IMR-90 (cell line): ENCODE measurements around the gene TUBB4A. TPM values are rescaled to one million over a fixed set of nuclear protein-coding genes. Genes with fewer than 3 reads are reported as not detected.

Experiments
- ATAC-seq: fragments of 200-7000 bp; cut with Tn5 transposase; 2 replicates; pipeline ENCODE4 v1.9.1; 2020; ENCODE audit warnings: low read depth, mild to moderate bottlenecking, moderate library complexity
- BruUV-seq: library from RNA; stranded (reverse); fragments of 400-500 nt; replicated peaks from 2 replicates; lab custom pipeline; 2021; lab: Mats Ljungman, UMichigan
- CTCF ChIA-PET: fragments of 300-600 bp; formaldehyde crosslinking; extraction: SDS; loops from one replicate; lab custom pipeline; 2021; ENCODE audit warnings: antibody characterized with exemption; lab: Yijun Ruan, JAX
- POLR2A ChIA-PET: fragments of 300-600 bp; sonication (Branson Sonifier 250); formaldehyde crosslinking; loops from one replicate; lab custom pipeline; 2022; ENCODE audit warnings: antibody characterized with exemption; ENCODE audit not compliant: unreplicated experiment; lab: Charles Lee
- DNase-seq: peaks from one replicate; pipeline ENCODE4 v3.0.0; 2013
- H2AFZ ChIP-seq: replicated peaks from 2 replicates; pipeline ENCODE3; 2013; ENCODE audit warnings: low read length, mild to moderate bottlenecking; ENCODE audit not compliant: poor library complexity
- H2AK5ac ChIP-seq: 2 replicates; pipeline ENCODE4 v1.6.1; 2013; ENCODE audit warnings: low read depth, low read length, inconsistent platforms
- H2AK9ac ChIP-seq: replicated peaks from 2 replicates; pipeline ENCODE3; 2013; ENCODE audit warnings: mild to moderate bottlenecking, low read depth, low read length, moderate library complexity; ENCODE audit not compliant: poor library complexity
- H2BK120ac ChIP-seq: 2 replicates; pipeline ENCODE4 v1.6.1; 2013; ENCODE audit warnings: low read depth, low read length, inconsistent platforms
- H2BK15ac ChIP-seq: 3 replicates; pipeline ENCODE4 v1.6.1; 2013; ENCODE audit warnings: low read depth, low read length, inconsistent platforms
- H2BK20ac ChIP-seq: 2 replicates; pipeline ENCODE4 v1.6.1; 2013; ENCODE audit warnings: low read depth, mild to moderate bottlenecking, inconsistent platforms, low read length, moderate library complexity
- H2BK5ac ChIP-seq: 2 replicates; pipeline ENCODE4 v1.6.1; 2013; ENCODE audit warnings: mild to moderate bottlenecking, low read depth, low read length, inconsistent platforms; ENCODE audit not compliant: poor library complexity, severe bottlenecking
- H3K14ac ChIP-seq: replicated peaks from 2 replicates; pipeline ENCODE4 v1.6.1; 2013; ENCODE audit warnings: low read depth, low read length, inconsistent platforms
- H3K18ac ChIP-seq: 2 replicates; pipeline ENCODE4 v1.6.1; 2013; ENCODE audit warnings: low read depth, low read length, control low read depth
- H3K23ac ChIP-seq: 2 replicates; pipeline ENCODE4 v1.6.1; 2013; ENCODE audit warnings: low read depth, low read length, inconsistent platforms
- H3K27ac ChIP-seq: 2 replicates; pipeline ENCODE4 v1.5.1; 2013; ENCODE audit warnings: mild to moderate bottlenecking, control low read depth, low read length; ENCODE audit not compliant: insufficient read depth
- H3K27me3 ChIP-seq: 2 replicates; pipeline ENCODE4 v1.6.1; 2013; ENCODE audit warnings: low read length; ENCODE audit not compliant: control insufficient read depth, insufficient read depth
- H3K36me3 ChIP-seq: 2 replicates; pipeline ENCODE4 v1.6.1; 2013; ENCODE audit warnings: low read length, mixed read lengths; ENCODE audit not compliant: control insufficient read depth, insufficient read depth
- H3K4ac ChIP-seq: 2 replicates; pipeline ENCODE4 v1.6.1; 2013; ENCODE audit warnings: low read depth, low read length, inconsistent platforms
- H3K4me1 ChIP-seq: 2 replicates; pipeline ENCODE4 v1.6.1; 2013; ENCODE audit warnings: low read length, mixed read lengths; ENCODE audit not compliant: control insufficient read depth, insufficient read depth
- H3K4me2 ChIP-seq: 2 replicates; pipeline ENCODE4 v1.6.1; 2013; ENCODE audit warnings: low read depth, mild to moderate bottlenecking, control low read depth, low read length, moderate library complexity
- H3K4me3 ChIP-seq: 2 replicates; pipeline ENCODE4 v1.5.1; 2013; ENCODE audit warnings: low read depth, mild to moderate bottlenecking, control low read depth, low read length, moderate library complexity; ENCODE audit not compliant: insufficient read depth
- H3K56ac ChIP-seq: 2 replicates; pipeline ENCODE4 v1.6.1; 2013; ENCODE audit warnings: low read length, inconsistent platforms; ENCODE audit not compliant: insufficient read depth; ENCODE audit errors: extremely low read depth
- H3K79me1 ChIP-seq, 2 experiments: 2 replicates each; pipeline ENCODE4 v1.6.1; 2013; ENCODE audit warnings: low read length in 2 of 2, inconsistent platforms in 1 of 2, low read depth in 1 of 2
- H3K9ac ChIP-seq: 2 replicates; pipeline ENCODE4 v1.6.1; 2013; ENCODE audit warnings: low read depth, low read length, control low read depth
- H3K9me1 ChIP-seq: 2 replicates; pipeline ENCODE4 v1.6.1; 2013; ENCODE audit warnings: low read length, inconsistent platforms; ENCODE audit not compliant: insufficient read depth
- H3K9me3 ChIP-seq: 2 replicates; pipeline ENCODE4 v1.6.1; 2013; ENCODE audit warnings: low read length; ENCODE audit not compliant: control insufficient read depth, insufficient read depth
- H4K20me1 ChIP-seq: 2 replicates; pipeline ENCODE4 v1.6.1; 2013; ENCODE audit warnings: low read length, inconsistent platforms; ENCODE audit not compliant: insufficient read depth
- H4K5ac ChIP-seq: 2 replicates; pipeline ENCODE4 v1.6.1; 2013; ENCODE audit warnings: mild to moderate bottlenecking, low read depth, low read length, control low read depth
- H4K8ac ChIP-seq, 2 experiments: 2 replicates each; pipeline ENCODE4 v1.6.1; 2013; ENCODE audit warnings: low read depth in 2 of 2, low read length in 2 of 2, control low read depth in 1 of 2, inconsistent platforms in 1 of 2
- H4K91ac ChIP-seq: 2 replicates; pipeline ENCODE4 v1.6.1; 2013; ENCODE audit warnings: low read depth, low read length, inconsistent platforms; ENCODE audit not compliant: insufficient read depth
- CTCF ChIP-seq: conservative IDR thresholded peaks from 2 replicates; pipeline ENCODE4 v1.5.1; 2012; ENCODE audit warnings: mild to moderate bottlenecking, low read depth, low read length, improper control_type of control experiment
- ELK1 ChIP-seq: fragments of 150-350 bp; IDR thresholded peaks from 2 replicates; pipeline ENCODE4 v1.6.1; 2016; ENCODE audit warnings: low read depth, mild to moderate bottlenecking, low read length, moderate library complexity, borderline replicate concordance
- FOS ChIP-seq: fragments of 150-350 bp; IDR thresholded peaks from 2 replicates; pipeline ENCODE4 v1.6.1; 2016; ENCODE audit warnings: low read depth, low read length
- MAFK ChIP-seq: IDR thresholded peaks from 2 replicates; pipeline ENCODE4 v1.6.1; 2012; ENCODE audit warnings: low read depth, low read length, improper control_type of control experiment
- POLR2A ChIP-seq: IDR thresholded peaks from 2 replicates; pipeline ENCODE4 v1.6.1; 2012; ENCODE audit warnings: mild to moderate bottlenecking, low read depth, low read length
- RAD21 ChIP-seq: IDR thresholded peaks from 2 replicates; pipeline ENCODE4 v1.6.1; 2012; ENCODE audit warnings: low read length, improper control_type of control experiment
- RFX5 ChIP-seq: IDR thresholded peaks from 2 replicates; pipeline ENCODE4 v1.8.0; 2012; ENCODE audit warnings: low read depth, mild to moderate bottlenecking, low read length, moderate library complexity
- USF2 ChIP-seq: fragments of 150-350 bp; IDR thresholded peaks from 2 replicates; pipeline ENCODE4 v1.6.1; 2017; ENCODE audit warnings: mild to moderate bottlenecking, antibody characterized with exemption, low read length, low read depth
- WGBS, 2 experiments: methylation state at CpG; one replicate each; pipeline versions ENCODE4 v1.1.5 to v1.1.7; 2013; ENCODE audit warnings: missing lambda C conversion rate in 2 of 2; ENCODE audit not compliant: insufficient read length in 1 of 2; ENCODE audit errors: extremely low coverage in 2 of 2; 5-methylcytosine and 5-hydroxymethylcytosine counted together
- dilution Hi-C: fragments of 300-500 bp; cut with HindIII; formaldehyde crosslinking; loops from one replicate; pipeline ENCODE4 v1.14.3; 2018; ENCODE audit warnings: low sequenced_read_pairs; ENCODE audit not compliant: unreplicated experiment
- in situ Hi-C: fragments of 300-500 bp; cut with MboI; formaldehyde crosslinking; loops from 3 replicates; pipeline ENCODE4 v1.14.3; 2019; ENCODE audit warnings: low sequenced_read_pairs, inconsistent platforms, mixed read lengths
- intact Hi-C: fragments of 100-400 bp; cut with micrococcal nuclease; formaldehyde crosslinking; loops from 2 replicates; pipeline ENCODE4 v1.10.0; 2022
- polyA plus RNA-seq, 3 experiments: library from polyadenylated mRNA; depleted of rRNA; stranded (reverse); fragments of >200 nt; gene quantifications; 2 replicates each; pipeline ENCODE4 v1.2.3, GENCODE V29; 2012; ENCODE audit warnings: low replicate concordance in 1 of 3
- total RNA-seq: library from RNA; depleted of rRNA; stranded (reverse); fragments of >200 nt; gene quantifications from 2 replicates; pipeline ENCODE4 v1.2.3, GENCODE V29; 2012

The TUBB4A gene
- total and polyA plus RNA-seq, 2 of the 4 experiments (the other 2 are of a cell fraction) = not detected

- ChIA-PET CTCF (no interaction called here), POLR2A (no interaction called here)
- Histone ChIP-seq H3K27me3 (no peaks in the 10 kb centered on the region), H2AFZ (no peak overlapping the region), H4K20me1 (no peaks in the 10 kb centered on the region), H4K8ac (no peak overlapping the region), H3K9me3 (no peaks in the 10 kb centered on the region), H3K27ac (no peak overlapping the region), H3K18ac (no peak overlapping the region), H2BK5ac (no peak overlapping the region), H3K9me1 (no peaks in the 10 kb centered on the region), H2BK20ac (no peak overlapping the region), H4K91ac (no peak overlapping the region), H3K23ac (no peak overlapping the region), H3K79me1 (no peaks in the 10 kb centered on the region), H2AK9ac (no peak overlapping the region), H3K36me3 (no peaks in the 10 kb centered on the region), H2BK120ac (no peak overlapping the region), H3K4me2 (no peak overlapping the region), H4K5ac (no peak overlapping the region), H3K14ac (no peak overlapping the region), H2BK15ac (no peak overlapping the region), H3K4me3 (no peak overlapping the region), H2AK5ac (no peak overlapping the region), H3K4ac (no peak overlapping the region), H3K56ac (no peak overlapping the region), H3K4me1 (no peaks in the 10 kb centered on the region), H3K9ac (no peak overlapping the region)
- intact Hi-C loops (no loop called here), dilution Hi-C loops (no loop called here), in situ Hi-C loops (loop anchor here (10.0 kb wide), 1 partner anchor 224 kb away; the partner anchor contains the start of genes GPR108 and TRIP10)
- DNase-seq (no peak), ATAC-seq (no peak)
- BruUV-seq = no TSS peak
- TF ChIP-seq RFX5 (no peak), MAFK (no peak), RAD21 (no peak), CTCF (no peak), POLR2A (no peak), ELK1 (no peak), FOS (no peak), USF2 (no peak)
- 80% methylated on average over 1 of the region's 7 CpGs; no CpG with 5 or more reads in 1 of the 2 experiments for WGBS, 2 experiments
Observed at GRCh38 chr19:6510618-6511017, 8.5 kb upstream of the TUBB4A start.
